DND-41 (cell line): ENCODE results near the gene MCF2L2.

ENCODE experiments used
- CTCF ChIP-seq: IDR thresholded peaks from 2 replicates; pipeline ENCODE4 v1.5.1; 2012; ENCODE audit warnings: borderline replicate concordance, low read length, moderate library complexity, mild to moderate bottlenecking; ENCODE audit not compliant: poor library complexity, severe bottlenecking; ENCODE audit errors: extremely low read depth
- EZH2 ChIP-seq: IDR thresholded peaks from 3 replicates; pipeline ENCODE4 v1.6.1; 2012; ENCODE audit warnings: borderline replicate concordance, low read depth, mild to moderate bottlenecking, moderate library complexity, low read length, inconsistent platforms; ENCODE audit not compliant: severe bottlenecking

GRCh38 chr3:183151086-183151485 is 277.3 kb downstream of the MCF2L2 start:
- TF ChIP-seq CTCF (no peak), EZH2 (no peak)
